Upper lobe of left lung (tissue), 6 donors: ENCODE data around the gene PNCK. TPM values are rescaled to one million over a fixed set of nuclear protein-coding genes. Genes with fewer than 3 reads are reported as not detected.

ENCODE experiments used
- ATAC-seq, 2 donors: fragments of 200-7000 bp; cut with Tn5 transposase; one replicate each; pipeline ENCODE4 v1.9.1; 2022; ENCODE audit warnings: mild to moderate bottlenecking in 2 of 2, moderate library complexity in 2 of 2; ENCODE audit not compliant: low FRiP score in 2 of 2
- DNase-seq, 2 donors: peaks; one replicate each; pipeline ENCODE4 v3.0.0-alpha.2; 2019 to 2020
- H3K27ac ChIP-seq, 4 donors: fragments of 200-600 bp; sonication (generic); one replicate each; pipeline ENCODE4 v1.5.1; 2016 to 2019
- H3K27me3 ChIP-seq, 4 donors: fragments of 200-600 bp; sonication (generic); one replicate each; pipeline ENCODE4 v1.5.1; 2017 to 2019
- H3K36me3 ChIP-seq, 4 donors: fragments of 200-600 bp; sonication (generic); one replicate each; pipeline ENCODE4 v1.5.1; 2016 to 2019
- H3K4me1 ChIP-seq, 4 donors: fragments of 200-600 bp; sonication (generic); one replicate each; pipeline ENCODE4 v1.5.1; 2018 to 2019
- H3K4me3 ChIP-seq, 4 donors: fragments of 200-600 bp; sonication (generic); one replicate each; pipeline ENCODE4 v1.5.1; 2017 to 2019; ENCODE audit warnings: mild to moderate bottlenecking in 2 of 4, moderate library complexity in 1 of 4
- H3K9me3 ChIP-seq, 4 donors: fragments of 200-600 bp; sonication (generic); one replicate each; pipeline ENCODE4 v1.5.1; 2018 to 2019
- CTCF ChIP-seq, 6 experiments: fragments of 450-650 bp in 4 of 6; fragments of 200-600 bp in 2 of 6; sonication (generic) in 2 of 6; IDR thresholded peaks; one replicate each; pipeline ENCODE4 v1.5.1; 2016 to 2019; ENCODE audit warnings: antibody characterized with exemption in 6 of 6
- EP300 ChIP-seq, 4 donors: sonication (generic); formaldehyde crosslinking; IDR thresholded peaks; one replicate each; pipeline ENCODE4 v1.5.1; 2017; ENCODE audit warnings: antibody characterized with exemption in 4 of 4, control low read depth in 2 of 4
- POLR2A ChIP-seq, 4 donors: fragments of 450-650 bp; IDR thresholded peaks; one replicate each; pipeline ENCODE4 v1.5.1; 2016 to 2017; ENCODE audit warnings: antibody characterized with exemption in 4 of 4, mild to moderate bottlenecking in 2 of 4
- POLR2AphosphoS5 ChIP-seq, 2 donors: sonication (generic); formaldehyde crosslinking; IDR thresholded peaks; one replicate each; pipeline ENCODE4 v1.5.1; 2017; ENCODE audit warnings: antibody characterized with exemption in 2 of 2
- WGBS, 2 donors: methylation state at CpG; one replicate each; pipeline ENCODE4 v1.1.5; 2017 to 2018; 5-methylcytosine and 5-hydroxymethylcytosine counted together
- total RNA-seq, 6 donors: library from RNA; depleted of rRNA in 4 of 6; stranded (reverse); fragments of >200 nt in 4 of 6; gene quantifications; one replicate each; pipeline versions ENCODE4 v1.1.0 to v1.2.1, GENCODE V29; 2016 to 2021
- donor health status: DM: no; HTN: no; CAD: no; lungs with moderate emphysema.
- donor health status: DM: no; HTN: yes; CAD: no; lungs with severe emphysema.

PNCK gene
- total RNA-seq, 6 donors from 2014 or later: 0.47 to 5.2 TPM; not detected in 4

GRCh38 chrX:153649915-153650782 lies 23.5 kb downstream of the PNCK start:
- Histone ChIP-seq H3K9me3 (peaks cover 0 to 16% (median 2%) of the 10 kb centered on the region in 4 donors), H3K27ac (no peak overlapping the region), H3K4me1 (peaks cover 4 to 15% (median 7%) of the 10 kb centered on the region in 4 donors), H3K36me3 (no peaks in the 10 kb centered on the region), H3K27me3 (peaks cover 0 to 49% (median 4%) of the 10 kb centered on the region in 4 donors), H3K4me3 (no peak overlapping the region)
- WGBS, 2 donors: 80 to 86% methylated on average over 1 to 22 of the region's 41 CpGs
- DNase-seq (no peak), ATAC-seq (no peak)
- no peak for TF ChIP-seq CTCF (IDR thresholded peaks at IDR 0.05)
- no peak for TF ChIP-seq POLR2A (IDR thresholded peaks at IDR 0.05)
- no peak for TF ChIP-seq POLR2AphosphoS5 (IDR thresholded peaks at IDR 0.05)
- TF ChIP-seq EP300 (IDR thresholded peaks at IDR 0.05): no peak

- Histone ChIP-seq H3K27ac (no peak overlapping the region), H3K4me1 (peaks cover 4 to 20% (median 7%) of the 10 kb centered on the region in 4 donors), H3K9me3 (peaks cover 0 to 10% (median 2%) of the 10 kb centered on the region in 4 donors), H3K36me3 (no peaks in the 10 kb centered on the region), H3K27me3 (peaks cover 0 to 57% (median 4%) of the 10 kb centered on the region in 4 donors), H3K4me3 (no peak overlapping the region)
- TF ChIP-seq POLR2AphosphoS5 (IDR thresholded peaks at IDR 0.05) (no peak), CTCF (IDR thresholded peaks at IDR 0.05) (peak in 4 of 6 experiments; percentile 20 to 39 (median 35))
- ATAC-seq (peak; percentile 32 to 42), DNase-seq (peak; percentile 51 to 74)
- 77 to 93% methylated on average over 3 to 19 of the region's 26 CpGs for WGBS, 2 donors
Observed at GRCh38 chrX:153649178-153649914, 24.3 kb downstream of the PNCK start.

GRCh38 chrX:153648358-153649177 lies 25.0 kb downstream of the PNCK start:
- Histone ChIP-seq H3K27me3 (peaks cover 0 to 61% (median 4%) of the 10 kb centered on the region in 4 donors), H3K4me1 (peaks cover 6 to 26% (median 10%) of the 10 kb centered on the region in 4 donors), H3K36me3 (no peaks in the 10 kb centered on the region), H3K4me3 (no peak overlapping the region), H3K9me3 (peaks cover 0 to 3% (median under 1%) of the 10 kb centered on the region in 4 donors), H3K27ac (no peak overlapping the region)
- peak in 1 of 2 donors; percentile 18 for DNase-seq
- TF ChIP-seq POLR2A (IDR thresholded peaks at IDR 0.05): no peak
- TF ChIP-seq CTCF (IDR thresholded peaks at IDR 0.05): no peak
- TF ChIP-seq EP300 (IDR thresholded peaks at IDR 0.05): no peak
- 75% methylated on average over 15 of the region's 17 CpGs; no CpG with 5 or more reads in 1 of the 2 donors for WGBS, 2 donors
- ATAC-seq: no peak

- peaks cover 0 to 3% (median 0%) of the 10 kb centered on the region in 4 donors for H3K9me3 ChIP-seq
- peak overlapping the region in 3 of 4 donors; percentile 17 to 31 (median 28) for H3K4me3 ChIP-seq
- TF ChIP-seq EP300 (IDR thresholded peaks at IDR 0.05): no peak
- TF ChIP-seq CTCF (IDR thresholded peaks at IDR 0.05): no peak
- TF ChIP-seq POLR2AphosphoS5 (IDR thresholded peaks at IDR 0.05): no peak
- TF ChIP-seq POLR2A (IDR thresholded peaks at IDR 0.05): no peak
- 50% methylated on average over 41 of the region's 85 CpGs; no CpG with 5 or more reads in 1 of the 2 donors for WGBS, 2 donors
- ATAC-seq: no peak
- H3K27me3 ChIP-seq: peaks cover 0 to 69% (median 7%) of the 10 kb centered on the region in 4 donors
- H3K4me1 ChIP-seq: peaks cover 6 to 33% (median 13%) of the 10 kb centered on the region in 4 donors
- no peaks in the 10 kb centered on the region for H3K36me3 ChIP-seq
- H3K27ac ChIP-seq: no peak overlapping the region
- DNase-seq: peak; percentile 15 to 66
Observed at GRCh38 chrX:153647461-153648357, 25.9 kb downstream of the PNCK start.
